GM23338 (cell line): ENCODE data around the gene FHAD1.

ENCODE experiments used
- CREB1 ChIP-seq: fragments of 250-450 bp; sonication (Bioruptor Pico); IDR thresholded peaks from 2 replicates; pipeline ENCODE4 v1.5.0; 2020; ENCODE audit warnings: low read depth, mild to moderate bottlenecking, moderate library complexity
- EZH2 ChIP-seq: fragments of 200-600 bp; sonication (generic); IDR thresholded peaks from one replicate; pipeline ENCODE4 v1.8.0; 2017; ENCODE audit warnings: antibody characterized with exemption, mild to moderate bottlenecking, low read depth; ENCODE audit not compliant: unreplicated experiment
- EZH2phosphoT487 ChIP-seq: fragments of 200-600 bp; sonication (generic); IDR thresholded peaks from one replicate; pipeline ENCODE4 v1.8.1; 2018; ENCODE audit warnings: antibody characterized with exemption; ENCODE audit not compliant: unreplicated experiment
- JUNB ChIP-seq: IDR thresholded peaks from one replicate; pipeline ENCODE4 v1.6.1; 2016; ENCODE audit warnings: antibody characterized with exemption; ENCODE audit not compliant: unreplicated experiment
- NANOG ChIP-seq: IDR thresholded peaks from 2 replicates; pipeline ENCODE4 v1.6.1; 2016; ENCODE audit warnings: antibody characterized with exemption, borderline replicate concordance
- POLR2AphosphoS5 ChIP-seq: IDR thresholded peaks from 2 replicates; pipeline ENCODE4 v1.6.1; 2016; ENCODE audit warnings: antibody characterized with exemption, low read depth
- STAT1 ChIP-seq: IDR thresholded peaks from one replicate; pipeline ENCODE4 v1.6.1; 2016; ENCODE audit warnings: antibody characterized with exemption; ENCODE audit not compliant: unreplicated experiment
- TF ChIP-seq, protein P1 (sequence below), 2 experiments: fragments of 200-600 bp in 1 of 2; sonication (generic) in 1 of 2; conservative IDR thresholded peaks; 2 replicates each; pipeline versions ENCODE4 v1.5.1 to v1.6.1; 2016 to 2017; ENCODE audit warnings: antibody characterized with exemption in 2 of 2, low read depth in 2 of 2, mild to moderate bottlenecking in 2 of 2, moderate library complexity in 1 of 2
- TF ChIP-seq, protein P2 (sequence below): IDR thresholded peaks from one replicate; pipeline ENCODE4 v1.6.1; 2018; ENCODE audit warnings: antibody characterized with exemption; ENCODE audit not compliant: unreplicated experiment

DNA sequence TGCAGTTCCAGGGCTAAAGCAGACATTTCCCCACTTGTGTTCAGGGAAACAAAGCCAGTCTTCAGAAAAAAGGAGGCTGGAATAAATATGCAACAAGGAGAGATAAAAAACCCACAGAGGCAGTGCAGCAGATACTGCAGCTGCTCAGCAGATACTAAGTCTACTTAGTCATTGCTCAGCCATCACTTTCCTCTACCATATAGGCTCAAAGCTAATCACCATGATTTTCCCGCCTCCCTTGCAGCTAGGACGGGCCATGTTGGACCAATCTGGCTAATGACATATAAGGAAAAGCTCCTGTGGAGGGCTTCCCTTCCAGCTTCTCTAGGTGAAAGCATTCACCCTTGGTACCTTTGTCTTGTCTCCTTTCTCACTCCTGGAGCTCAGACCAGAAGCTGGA, 152.7 kb downstream of the FHAD1 start:
- TF ChIP-seq, protein P1, sequence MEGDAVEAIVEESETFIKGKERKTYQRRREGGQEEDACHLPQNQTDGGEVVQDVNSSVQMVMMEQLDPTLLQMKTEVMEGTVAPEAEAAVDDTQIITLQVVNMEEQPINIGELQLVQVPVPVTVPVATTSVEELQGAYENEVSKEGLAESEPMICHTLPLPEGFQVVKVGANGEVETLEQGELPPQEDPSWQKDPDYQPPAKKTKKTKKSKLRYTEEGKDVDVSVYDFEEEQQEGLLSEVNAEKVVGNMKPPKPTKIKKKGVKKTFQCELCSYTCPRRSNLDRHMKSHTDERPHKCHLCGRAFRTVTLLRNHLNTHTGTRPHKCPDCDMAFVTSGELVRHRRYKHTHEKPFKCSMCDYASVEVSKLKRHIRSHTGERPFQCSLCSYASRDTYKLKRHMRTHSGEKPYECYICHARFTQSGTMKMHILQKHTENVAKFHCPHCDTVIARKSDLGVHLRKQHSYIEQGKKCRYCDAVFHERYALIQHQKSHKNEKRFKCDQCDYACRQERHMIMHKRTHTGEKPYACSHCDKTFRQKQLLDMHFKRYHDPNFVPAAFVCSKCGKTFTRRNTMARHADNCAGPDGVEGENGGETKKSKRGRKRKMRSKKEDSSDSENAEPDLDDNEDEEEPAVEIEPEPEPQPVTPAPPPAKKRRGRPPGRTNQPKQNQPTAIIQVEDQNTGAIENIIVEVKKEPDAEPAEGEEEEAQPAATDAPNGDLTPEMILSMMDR (conservative IDR thresholded peaks at IDR 0.05; ENCODE audit: low read depth in 2 of 2), result no peak
- TF ChIP-seq CREB1 (CRISPR knock-in tag), result no peak
- no peak for TF ChIP-seq EZH2
- TF ChIP-seq JUNB, result no peak
- TF ChIP-seq EZH2phosphoT487, result no peak
- no peak for TF ChIP-seq POLR2AphosphoS5
- TF ChIP-seq, protein P2, sequence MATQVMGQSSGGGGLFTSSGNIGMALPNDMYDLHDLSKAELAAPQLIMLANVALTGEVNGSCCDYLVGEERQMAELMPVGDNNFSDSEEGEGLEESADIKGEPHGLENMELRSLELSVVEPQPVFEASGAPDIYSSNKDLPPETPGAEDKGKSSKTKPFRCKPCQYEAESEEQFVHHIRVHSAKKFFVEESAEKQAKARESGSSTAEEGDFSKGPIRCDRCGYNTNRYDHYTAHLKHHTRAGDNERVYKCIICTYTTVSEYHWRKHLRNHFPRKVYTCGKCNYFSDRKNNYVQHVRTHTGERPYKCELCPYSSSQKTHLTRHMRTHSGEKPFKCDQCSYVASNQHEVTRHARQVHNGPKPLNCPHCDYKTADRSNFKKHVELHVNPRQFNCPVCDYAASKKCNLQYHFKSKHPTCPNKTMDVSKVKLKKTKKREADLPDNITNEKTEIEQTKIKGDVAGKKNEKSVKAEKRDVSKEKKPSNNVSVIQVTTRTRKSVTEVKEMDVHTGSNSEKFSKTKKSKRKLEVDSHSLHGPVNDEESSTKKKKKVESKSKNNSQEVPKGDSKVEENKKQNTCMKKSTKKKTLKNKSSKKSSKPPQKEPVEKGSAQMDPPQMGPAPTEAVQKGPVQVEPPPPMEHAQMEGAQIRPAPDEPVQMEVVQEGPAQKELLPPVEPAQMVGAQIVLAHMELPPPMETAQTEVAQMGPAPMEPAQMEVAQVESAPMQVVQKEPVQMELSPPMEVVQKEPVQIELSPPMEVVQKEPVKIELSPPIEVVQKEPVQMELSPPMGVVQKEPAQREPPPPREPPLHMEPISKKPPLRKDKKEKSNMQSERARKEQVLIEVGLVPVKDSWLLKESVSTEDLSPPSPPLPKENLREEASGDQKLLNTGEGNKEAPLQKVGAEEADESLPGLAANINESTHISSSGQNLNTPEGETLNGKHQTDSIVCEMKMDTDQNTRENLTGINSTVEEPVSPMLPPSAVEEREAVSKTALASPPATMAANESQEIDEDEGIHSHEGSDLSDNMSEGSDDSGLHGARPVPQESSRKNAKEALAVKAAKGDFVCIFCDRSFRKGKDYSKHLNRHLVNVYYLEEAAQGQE, result no peak
- TF ChIP-seq NANOG, result no peak
- TF ChIP-seq STAT1, result no peak
